HG03378 (cell line): ENCODE measurements around the gene MAVS.
"Not testable (repeated sequence)": the region's sequence is repeated elsewhere in the genome, so short reads cannot be mapped to it uniquely, and the experiment has no call there.

ENCODE experiments used
- ATAC-seq: cut with Tn5 transposase; IDR thresholded peaks from one replicate; pipeline ENCODE4 v1.9.1; 2021; ENCODE audit warnings: mild to moderate bottlenecking, moderate library complexity; ENCODE audit not compliant: unreplicated experiment

MAVS gene

DNA sequence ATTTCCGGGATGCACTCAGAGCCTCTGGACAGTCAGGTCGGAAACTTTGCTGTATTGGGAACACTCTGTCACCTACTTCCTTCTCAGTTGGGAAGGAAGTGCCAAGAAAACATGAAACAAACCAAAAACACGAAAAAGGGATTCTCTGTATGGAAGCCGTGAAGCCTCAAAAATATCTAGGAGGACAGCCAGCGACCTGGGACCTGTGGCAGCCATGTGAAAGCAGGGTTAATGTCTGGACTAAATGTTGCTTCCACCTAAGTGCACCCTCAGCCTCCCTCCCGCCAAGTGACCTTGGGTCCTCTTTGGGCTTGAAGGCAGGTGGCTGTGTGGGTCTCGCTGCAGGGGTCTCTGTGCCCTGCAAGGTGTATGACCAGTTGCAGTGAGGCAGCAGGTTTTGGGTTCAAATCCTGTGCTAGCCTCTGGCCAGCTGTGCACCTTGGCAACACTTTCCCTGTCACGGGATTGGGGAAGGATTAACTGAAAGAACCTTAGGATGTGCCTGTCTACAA lies 851 bp downstream of the MAVS start:
- no peak for ATAC-seq

DNA sequence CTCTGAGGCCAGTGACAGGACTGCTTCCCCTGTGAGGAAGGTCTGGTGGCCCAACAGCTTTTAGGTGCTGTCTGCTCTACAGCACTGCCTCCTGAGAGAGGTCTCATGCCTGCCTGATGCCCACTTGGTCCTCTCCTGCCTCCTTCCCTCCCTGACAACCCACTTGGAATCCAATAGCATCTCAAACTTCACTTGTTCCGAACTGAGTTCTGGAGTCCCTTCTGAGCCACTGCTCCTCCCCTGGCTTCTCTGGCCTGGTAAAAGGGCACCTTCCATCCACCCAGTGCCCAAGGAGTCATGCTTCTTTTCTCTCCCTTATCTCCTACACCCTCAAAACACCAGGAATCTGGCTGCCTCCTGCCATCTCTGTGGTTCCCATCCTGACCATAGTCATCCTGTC lies 1.9 kb downstream of the MAVS start:
- no peak for ATAC-seq

DNA sequence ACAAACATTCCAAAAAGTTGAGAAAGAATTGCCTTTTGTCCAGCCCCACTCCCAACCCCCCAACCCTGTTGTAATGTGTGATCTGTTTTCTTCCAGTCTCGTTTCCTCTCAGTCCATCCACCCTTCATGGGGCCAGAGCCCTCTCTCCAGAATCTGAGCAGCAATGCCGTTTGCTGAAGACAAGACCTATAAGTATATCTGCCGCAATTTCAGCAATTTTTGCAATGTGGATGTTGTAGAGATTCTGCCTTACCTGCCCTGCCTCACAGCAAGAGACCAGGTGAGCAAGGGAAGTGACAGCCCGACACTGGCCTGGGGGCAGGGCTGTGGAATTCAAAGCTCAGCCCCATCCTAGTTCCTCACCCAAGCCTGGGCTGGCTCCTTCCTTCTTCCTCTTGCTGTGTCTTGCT lies 7.8 kb downstream of the MAVS start:
- no peak for ATAC-seq

DNA sequence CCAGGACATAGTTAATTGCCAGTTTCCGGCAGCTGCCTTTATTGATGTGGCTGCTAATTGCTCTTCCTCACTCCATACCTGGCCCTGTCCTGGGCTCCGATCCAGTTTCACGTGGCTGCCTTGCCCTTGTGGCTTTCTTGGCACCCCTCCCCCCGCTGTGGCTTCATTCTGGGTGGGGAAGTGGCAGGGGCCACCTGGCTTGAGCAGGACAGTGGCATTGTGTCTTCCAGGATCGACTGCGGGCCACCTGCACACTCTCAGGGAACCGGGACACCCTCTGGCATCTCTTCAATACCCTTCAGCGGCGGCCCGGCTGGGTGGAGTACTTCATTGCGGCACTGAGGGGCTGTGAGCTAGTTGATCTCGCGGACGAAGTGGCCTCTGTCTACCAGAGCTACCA lies 10.8 kb downstream of the MAVS start:
- ATAC-seq: no peak

DNA sequence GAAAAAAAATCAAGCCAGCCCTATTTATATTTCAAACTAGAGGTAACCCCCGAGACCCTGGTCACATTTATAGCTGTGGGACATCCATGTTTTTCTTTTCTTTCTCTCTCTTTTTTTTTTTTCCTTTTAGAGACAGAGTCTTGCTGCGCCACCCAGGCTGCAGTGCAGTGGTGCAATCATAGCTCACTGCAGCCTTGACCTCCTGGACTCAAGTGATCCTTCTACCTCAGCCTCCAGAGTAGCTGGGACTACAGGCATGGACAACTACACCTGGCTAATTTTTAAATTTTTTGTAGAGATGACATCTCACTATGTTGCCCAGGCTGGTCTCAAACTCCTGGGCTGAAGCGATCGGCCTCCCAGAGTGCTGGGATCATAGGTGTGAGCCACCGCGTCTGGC lies 12.1 kb downstream of the MAVS start:
- no peak for ATAC-seq

DNA sequence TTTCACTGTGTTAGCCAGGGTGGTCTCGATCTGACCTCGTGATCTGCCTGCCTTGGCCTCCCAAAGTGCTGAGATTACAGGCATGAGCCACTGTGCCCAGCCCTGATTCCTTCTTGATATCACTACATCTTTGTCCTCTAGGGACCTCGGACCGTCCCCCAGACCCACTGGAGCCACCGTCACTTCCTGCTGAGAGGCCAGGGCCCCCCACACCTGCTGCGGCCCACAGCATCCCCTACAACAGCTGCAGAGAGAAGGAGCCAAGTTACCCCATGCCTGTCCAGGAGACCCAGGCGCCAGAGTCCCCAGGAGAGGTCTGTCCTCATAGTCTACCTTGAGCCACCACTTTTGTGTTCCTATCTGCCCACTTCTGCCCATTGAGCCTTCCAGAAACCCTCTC lies 14.6 kb downstream of the MAVS start:
- ATAC-seq: no peak

DNA sequence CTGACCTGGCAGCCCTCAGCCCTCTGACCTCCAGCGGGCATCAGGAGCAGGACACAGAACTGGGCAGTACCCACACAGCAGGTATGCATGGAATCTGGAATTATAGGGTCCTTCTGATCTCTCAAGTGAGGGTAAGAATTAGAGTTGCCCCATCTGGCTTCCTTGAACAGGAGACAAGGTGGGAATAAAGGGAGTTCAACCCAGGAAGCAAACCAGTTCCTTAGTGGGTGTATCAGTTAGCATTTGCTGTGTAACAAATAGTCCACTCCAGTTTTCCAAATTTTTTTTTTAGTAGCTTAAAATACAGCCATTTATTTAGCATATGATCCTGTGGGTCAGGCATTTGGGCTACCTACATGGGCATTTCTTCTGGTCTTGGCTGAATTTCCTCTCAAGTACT lies 15.7 kb downstream of the MAVS start:
- ATAC-seq: no peak

DNA sequence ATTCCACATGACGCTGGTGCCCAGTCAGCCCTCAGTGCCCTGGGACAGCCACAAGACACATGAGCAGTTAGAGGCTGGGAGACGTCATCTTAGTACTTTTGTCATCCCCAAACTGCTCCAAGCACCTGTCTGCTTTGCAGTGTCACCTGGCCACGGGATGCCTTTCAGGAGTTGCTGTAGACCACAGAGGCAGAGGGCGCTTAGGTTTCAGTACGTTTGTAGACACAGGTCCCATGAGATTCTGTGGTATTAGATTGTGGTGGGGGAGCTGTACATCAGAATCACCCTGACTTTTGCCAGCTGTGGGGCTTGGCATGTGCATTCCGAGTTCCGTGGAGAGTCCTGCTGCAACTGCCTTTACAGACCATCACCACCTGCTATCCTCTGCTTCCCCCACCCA lies 16.7 kb downstream of the MAVS start:
- no peak for ATAC-seq

DNA sequence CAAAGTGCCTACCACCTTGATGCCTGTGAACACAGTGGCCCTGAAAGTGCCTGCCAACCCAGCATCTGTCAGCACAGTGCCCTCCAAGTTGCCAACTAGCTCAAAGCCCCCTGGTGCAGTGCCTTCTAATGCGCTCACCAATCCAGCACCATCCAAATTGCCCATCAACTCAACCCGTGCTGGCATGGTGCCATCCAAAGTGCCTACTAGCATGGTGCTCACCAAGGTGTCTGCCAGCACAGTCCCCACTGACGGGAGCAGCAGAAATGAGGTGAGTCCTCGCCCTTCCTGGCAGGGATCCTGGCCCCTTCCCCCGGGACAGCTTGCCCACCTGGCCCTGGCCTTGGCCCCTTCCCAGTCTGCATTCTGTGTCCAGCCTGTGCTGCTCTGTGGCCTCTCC lies 17.9 kb downstream of the MAVS start:
- ATAC-seq: no peak

DNA sequence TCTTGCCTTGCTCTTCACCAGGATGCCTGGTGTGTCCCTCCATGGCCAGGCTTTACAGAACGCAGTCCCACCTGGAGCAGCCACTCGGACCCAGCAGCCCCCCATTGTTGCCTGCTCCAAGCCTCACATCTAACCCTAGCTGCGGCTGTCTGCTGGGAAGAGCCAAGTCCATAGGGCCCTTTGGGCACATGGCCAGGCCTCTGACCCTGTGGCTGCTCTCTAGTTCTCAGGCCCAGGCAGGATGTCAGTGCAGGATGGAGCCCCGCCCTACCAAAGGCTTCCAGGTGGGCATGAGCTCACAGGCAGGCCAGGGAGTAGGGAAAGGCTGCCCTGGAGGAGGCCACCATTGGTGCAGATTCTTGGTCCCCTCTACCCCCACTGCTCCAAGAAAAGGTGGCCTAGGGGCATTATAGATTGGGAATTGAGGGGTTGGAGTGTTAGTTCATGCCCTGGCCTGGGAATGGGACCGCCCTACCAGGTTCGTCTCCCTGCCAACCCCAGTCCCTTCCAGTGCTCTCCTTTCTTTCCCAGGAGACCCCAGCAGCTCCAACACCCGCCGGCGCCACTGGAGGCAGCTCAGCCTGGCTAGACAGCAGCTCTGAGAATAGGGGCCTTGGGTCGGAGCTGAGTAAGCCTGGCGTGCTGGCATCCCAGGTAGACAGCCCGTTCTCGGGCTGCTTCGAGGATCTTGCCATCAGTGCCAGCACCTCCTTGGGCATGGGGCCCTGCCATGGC lies 18.7 kb downstream of the MAVS start:
- no peak for ATAC-seq

DNA sequence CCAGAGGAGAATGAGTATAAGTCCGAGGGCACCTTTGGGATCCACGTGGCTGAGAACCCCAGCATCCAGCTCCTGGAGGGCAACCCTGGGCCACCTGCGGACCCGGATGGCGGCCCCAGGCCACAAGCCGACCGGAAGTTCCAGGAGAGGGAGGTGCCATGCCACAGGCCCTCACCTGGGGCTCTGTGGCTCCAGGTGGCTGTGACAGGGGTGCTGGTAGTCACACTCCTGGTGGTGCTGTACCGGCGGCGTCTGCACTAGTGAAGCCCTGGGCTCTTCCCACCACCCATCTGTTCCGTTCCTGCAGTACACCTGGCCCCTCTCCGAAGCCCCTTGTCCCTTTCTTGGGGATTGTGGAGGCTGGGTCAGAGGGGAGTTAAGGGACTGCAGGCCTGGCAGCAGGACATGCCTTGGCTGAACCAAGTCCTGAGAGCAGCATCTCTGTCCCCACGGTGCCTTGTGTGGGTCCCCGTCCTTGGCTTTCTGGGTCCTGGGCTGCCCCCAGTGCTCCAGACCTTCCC lies 19.3 kb downstream of the MAVS start:
- ATAC-seq: no peak

DNA sequence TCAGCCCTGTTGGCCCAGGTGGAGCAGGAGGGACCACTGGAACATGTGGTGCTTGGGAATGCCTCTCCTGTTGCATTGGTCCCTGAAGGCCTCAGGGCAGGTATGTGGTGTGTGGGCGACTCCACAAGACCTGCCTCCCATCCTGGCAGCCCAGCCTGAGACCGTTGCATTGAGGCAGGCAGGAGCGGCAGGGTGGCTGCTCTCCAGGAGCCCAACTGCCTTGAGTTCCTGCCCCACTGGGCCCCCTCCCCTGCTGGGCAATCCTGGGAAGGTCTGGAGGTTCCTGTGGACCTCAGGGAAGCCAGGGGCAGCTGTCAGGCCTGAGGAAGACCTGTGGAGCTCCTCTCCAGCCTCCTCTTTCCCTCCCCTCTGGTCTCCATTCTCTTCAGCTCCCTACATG lies 19.8 kb downstream of the MAVS start:
- no peak for ATAC-seq

DNA sequence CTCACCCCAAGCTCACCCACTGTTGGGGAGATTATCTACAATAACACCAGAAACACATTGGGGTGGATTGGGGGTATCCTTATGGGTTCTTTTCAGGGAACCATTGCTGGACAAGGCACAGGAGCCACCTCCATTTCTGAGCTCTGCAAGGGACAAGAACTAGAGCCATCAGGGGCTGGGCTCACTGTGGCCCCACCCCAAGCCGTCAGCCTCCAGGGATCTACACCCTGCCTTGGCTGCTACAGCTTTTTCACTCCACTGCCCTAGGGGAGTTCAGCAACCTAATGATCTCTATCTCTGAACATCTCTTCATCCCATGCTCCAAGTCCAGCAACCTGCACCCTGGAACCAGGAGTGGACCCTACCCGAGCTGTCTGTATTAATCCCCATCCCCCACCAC lies 21.2 kb downstream of the MAVS start:
- ATAC-seq: no peak

DNA sequence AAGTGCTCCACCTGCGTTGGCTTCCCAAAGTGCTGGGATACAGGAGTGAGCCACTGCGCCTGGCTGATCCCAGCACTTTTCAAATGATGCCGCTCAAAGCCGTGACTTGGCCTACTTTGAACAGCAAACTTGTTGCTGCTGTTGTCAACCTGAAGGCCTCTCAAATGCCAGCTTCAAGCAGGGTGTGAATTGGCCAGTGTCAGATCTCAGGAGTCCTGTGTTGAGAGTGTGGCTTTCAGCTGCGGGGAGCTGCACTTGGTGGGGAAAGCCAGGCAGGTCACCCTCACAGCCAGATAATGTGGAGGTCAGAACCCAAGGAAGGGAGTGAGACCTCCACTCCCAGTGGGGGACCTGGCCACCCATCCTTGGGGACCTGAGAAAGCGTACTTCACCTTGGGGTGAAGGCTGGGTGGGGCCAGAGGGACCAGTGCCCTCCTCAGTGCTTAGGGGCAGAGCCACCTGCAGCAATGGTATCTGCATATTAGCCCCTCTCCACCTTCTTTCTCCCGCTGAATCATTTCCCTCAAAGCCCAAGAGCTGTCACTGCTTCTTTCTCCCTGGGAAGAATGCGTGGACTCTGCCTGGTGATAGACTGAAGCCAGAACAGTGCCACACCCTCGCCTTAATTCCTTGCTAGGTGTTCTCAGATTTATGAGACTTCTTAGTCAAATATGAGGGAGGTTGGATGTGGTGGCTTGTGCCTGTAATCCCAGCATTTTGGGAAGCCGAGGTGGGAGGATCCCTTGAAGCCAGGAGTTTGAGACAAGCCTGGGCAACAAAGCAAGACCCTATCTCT lies 23.4 kb downstream of the MAVS start:
- ATAC-seq: no peak

DNA sequence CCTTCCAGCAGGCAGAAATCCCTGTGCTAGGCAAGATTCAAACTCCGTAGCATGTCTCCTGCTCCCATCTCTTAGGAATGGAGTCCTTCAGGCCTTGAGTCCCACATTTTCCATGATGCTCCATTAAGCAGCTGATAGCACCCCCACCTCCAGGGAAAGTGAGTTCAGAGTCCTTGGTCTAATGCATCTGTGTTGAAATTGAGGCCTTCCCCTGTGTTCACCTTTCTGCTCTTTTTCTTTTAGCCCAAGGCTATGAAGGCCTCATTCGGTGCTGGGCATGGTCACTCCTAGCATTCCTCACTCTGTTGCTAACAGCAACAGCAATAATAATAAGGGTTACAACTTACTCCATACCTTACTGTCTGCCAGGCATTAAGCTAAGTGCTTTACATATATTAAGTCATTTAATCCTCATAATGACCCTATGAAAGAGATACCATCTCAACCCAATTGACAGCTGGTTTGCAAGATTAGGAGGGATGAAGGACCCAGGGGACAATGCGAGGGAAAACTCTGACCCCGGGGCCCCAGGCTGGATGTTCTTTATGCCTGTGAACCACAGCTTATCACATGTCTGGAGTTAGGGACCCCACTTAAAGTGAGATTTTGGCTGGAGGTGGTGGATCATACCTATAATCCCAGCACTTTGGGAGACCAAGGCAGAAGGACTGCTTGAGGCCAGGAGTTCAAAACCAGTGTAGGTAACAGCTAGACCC lies 25.1 kb downstream of the MAVS start:
- ATAC-seq: no peak

DNA sequence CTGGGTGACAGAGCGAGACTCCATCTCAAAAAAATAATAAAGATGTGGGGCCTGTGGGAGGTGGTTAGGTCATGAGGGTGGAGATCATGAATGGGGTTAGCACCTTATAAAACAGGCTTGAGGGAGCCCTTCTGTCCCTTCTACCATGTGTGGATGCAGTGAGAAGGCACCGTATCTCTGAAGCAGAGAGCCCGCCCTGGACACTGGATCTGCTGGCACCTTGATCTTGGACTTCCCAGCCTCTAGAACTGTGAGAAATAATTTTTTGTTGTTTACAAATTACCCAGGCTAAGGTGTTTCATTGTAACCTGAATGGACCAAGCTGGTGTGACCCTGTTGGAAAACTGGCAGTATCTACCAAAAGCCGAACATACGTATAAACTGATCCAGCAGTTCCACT lies 26.9 kb downstream of the MAVS start:
- ATAC-seq: no peak

DNA sequence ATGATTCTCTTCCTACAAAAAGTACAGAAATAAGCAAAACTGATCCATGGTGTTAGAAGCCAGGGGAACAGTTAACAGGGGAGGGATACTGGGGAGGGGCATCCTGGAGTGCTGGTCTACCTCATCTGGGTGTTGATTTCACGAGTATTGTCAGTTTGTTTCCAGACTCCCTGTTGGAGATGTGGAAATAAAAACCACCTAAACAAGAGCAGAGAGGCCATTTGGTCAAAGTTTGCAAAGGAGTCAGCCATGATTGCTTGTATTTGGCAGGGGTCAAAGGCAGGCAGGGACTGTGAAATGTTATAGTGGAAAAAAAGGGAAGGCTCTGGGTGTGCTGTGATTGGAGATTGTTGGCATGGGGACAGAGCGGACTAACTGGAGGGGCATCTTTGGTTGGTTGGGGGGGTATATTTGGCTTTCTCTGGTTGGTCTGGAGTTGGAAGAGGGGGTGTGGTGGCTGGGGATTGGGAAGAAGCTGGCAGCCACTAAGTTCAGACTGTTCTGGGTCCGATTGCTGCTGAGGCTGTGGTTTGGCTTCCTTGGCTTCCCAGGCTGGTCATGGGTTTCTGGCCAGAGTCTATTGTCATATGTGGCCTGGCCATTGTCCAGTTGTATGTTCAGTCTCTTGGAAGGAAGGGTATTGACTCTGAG lies 27.7 kb downstream of the MAVS start:
- ATAC-seq: no peak

DNA sequence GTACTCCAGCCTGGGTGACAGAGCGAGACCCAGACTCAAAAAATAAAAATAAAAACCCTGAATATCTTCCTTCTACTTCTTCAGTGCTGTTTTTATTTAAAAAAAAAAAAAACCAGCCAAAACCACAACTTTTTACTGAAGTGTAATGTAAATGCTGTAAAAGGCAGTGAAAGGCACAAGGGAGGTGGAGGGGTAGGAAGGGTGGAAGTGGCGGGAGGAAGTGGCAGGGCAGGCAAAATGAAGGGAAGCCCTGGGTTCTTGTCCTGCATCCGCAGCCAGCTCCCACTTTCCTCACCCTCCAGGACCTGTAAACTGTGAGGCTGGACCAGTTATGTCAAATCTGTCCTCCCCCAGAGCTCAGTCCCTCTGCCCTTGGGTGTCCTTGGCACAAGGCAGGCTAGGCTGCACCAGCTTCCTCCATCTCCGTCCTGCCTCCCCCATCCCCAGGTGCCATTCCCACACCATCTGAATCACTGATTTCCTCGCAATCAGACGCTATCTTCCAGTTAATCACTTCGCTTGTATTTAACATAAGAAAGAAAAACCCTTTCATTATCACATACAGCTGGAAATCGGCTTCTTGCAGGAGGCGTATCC lies 28.8 kb downstream of the MAVS start:
- ATAC-seq: no peak

DNA sequence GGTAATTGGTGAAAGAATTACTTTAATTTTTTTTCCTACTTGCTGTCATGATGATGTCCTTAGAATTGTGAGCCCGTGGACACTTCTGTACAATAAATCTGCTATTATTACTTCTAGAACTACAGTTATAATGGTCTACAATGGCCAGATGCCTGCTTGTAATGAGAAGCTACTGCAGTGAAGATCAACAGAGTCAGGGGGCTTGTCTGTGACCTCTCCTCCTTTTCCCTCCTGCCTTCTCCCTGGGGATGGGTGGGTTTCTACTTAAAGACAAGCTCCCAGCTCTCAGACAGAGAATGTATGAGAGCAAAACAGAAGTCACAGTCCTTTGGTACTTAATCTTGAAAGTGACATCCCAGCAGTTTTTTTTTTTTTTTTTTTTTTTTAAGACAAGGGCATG lies 29.4 kb downstream of the MAVS start:
- no peak for ATAC-seq

DNA sequence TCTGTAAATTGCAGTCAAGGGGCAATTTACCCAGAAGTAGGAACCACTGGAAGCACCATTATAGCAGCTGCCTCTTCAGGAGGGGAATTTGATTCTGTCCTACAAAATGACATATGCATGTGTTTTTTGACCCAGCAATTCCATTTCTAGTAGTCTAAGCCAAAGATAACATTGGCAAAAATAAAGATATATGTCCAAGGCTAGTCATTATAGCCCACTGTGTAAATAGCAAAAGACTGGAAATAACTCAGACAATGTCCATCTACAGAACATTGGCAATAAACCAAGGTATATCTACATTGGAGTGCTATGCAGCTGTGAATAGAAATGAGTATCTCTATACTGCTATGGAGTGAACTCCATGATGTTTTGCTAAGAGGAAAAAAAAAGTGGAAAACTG lies 30.0 kb downstream of the MAVS start:
- ATAC-seq: no peak

DNA sequence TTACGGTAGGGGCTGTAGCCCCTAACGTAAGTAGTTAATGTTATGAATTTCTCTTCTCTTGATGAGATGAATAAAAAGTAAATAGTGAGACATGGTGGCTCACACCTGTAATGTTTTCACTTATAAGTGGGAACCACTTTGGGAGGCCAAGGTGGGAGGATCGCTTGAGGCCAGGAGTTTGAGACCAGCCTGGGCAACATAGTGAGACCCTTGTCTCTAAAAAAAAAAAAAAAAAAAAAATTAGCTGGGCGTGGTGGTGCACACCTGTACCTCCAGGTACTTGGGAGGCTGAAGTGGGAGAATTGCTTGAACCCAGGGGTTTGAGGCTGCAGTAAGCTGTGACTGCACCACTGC lies 32.3 kb downstream of the MAVS start:
- not testable (repeated sequence) for ATAC-seq
